Natural killer cell (primary cell): ENCODE data around the gene SLC25A29. TPM values are rescaled to one million over a fixed set of nuclear protein-coding genes. Genes with fewer than 3 reads are reported as not detected.

Experiments
- ATAC-seq, 3 donors: fragments of 150-1000 bp in 2 of 3; fragments of 200-7000 bp in 1 of 3; cut with Tn5 transposase; 1 replicate in 1 of 3; 2 replicates in 2 of 3; pipeline ENCODE4 v1.10.0; 2021; ENCODE audit warnings: mild to moderate bottlenecking in 2 of 3, moderate library complexity in 2 of 3
- DNase-seq, 2 donors: peaks; one replicate each; pipeline versions ENCODE4 v3.0.0 to v3.0.0-alpha.2; 2013 to 2021; ENCODE audit warnings: mixed read lengths in 1 of 2
- H3K27ac ChIP-seq: one replicate; pipeline ENCODE4 v1.5.1; 2013; ENCODE audit warnings: mild to moderate bottlenecking, low read length
- H3K27me3 ChIP-seq: one replicate; pipeline ENCODE4 v1.6.1; 2013; ENCODE audit warnings: low read length; ENCODE audit not compliant: control insufficient read depth, insufficient read depth
- H3K36me3 ChIP-seq: one replicate; pipeline ENCODE4 v1.6.1; 2013; ENCODE audit warnings: low read length; ENCODE audit not compliant: control insufficient read depth, insufficient read depth
- H3K4me1 ChIP-seq: one replicate; pipeline ENCODE4 v1.6.1; 2013; ENCODE audit warnings: low read length; ENCODE audit not compliant: control insufficient read depth, insufficient read depth
- H3K4me3 ChIP-seq: one replicate; pipeline ENCODE4 v1.5.1; 2013; ENCODE audit warnings: low read length
- H3K9me3 ChIP-seq: one replicate; pipeline ENCODE4 v1.6.1; 2013; ENCODE audit warnings: low read length; ENCODE audit not compliant: control insufficient read depth, insufficient read depth
- H3K27ac Mint-ChIP-seq, 2 donors: one replicate each; pipeline ENCODE4 v1.8.0; 2022; ENCODE audit warnings: mild to moderate bottlenecking in 2 of 2, mixed read lengths in 2 of 2, moderate library complexity in 1 of 2
- H3K27me3 Mint-ChIP-seq, 2 donors: one replicate each; pipeline ENCODE4 v1.8.0; 2022; ENCODE audit warnings: low read depth in 2 of 2, mixed read lengths in 2 of 2
- H3K36me3 Mint-ChIP-seq: one replicate; pipeline ENCODE4 v1.8.0; 2022; ENCODE audit warnings: mixed read lengths
- H3K4me1 Mint-ChIP-seq, 2 donors: one replicate each; pipeline ENCODE4 v1.8.0; 2022; ENCODE audit warnings: mixed read lengths in 2 of 2
- H3K4me3 Mint-ChIP-seq: one replicate; pipeline ENCODE4 v1.8.0; 2022; ENCODE audit warnings: mild to moderate bottlenecking, moderate library complexity, mixed read lengths
- H3K9me3 Mint-ChIP-seq, 2 donors: one replicate each; pipeline ENCODE4 v1.8.0; 2022; ENCODE audit warnings: mixed read lengths in 2 of 2
- CTCF ChIP-seq: fragments of 200-600 bp; IDR thresholded peaks from one replicate; pipeline ENCODE4 v1.8.0; 2022; ENCODE audit warnings: antibody characterized with exemption
- WGBS: methylation state at CpG from one replicate; pipeline ENCODE4 v1.1.7; 2013; ENCODE audit warnings: missing lambda C conversion rate; ENCODE audit not compliant: insufficient coverage; 5-methylcytosine and 5-hydroxymethylcytosine counted together
- intact Hi-C: fragments of 100-400 bp; cut with micrococcal nuclease; formaldehyde crosslinking; loops from one replicate; pipeline ENCODE4 v1.14.2; 2022
- total RNA-seq, 4 donors: library from RNA; stranded (reverse); fragments of 120-200 nt in 1 of 4; gene quantifications; one replicate each; pipeline versions ENCODE4 v1.2.3 to v1.2.4, GENCODE V29; 2013 to 2022

SLC25A29 gene
- total RNA-seq, 3 donors from 2014 or later (not counting 1 experiment from before 2014, with no cell fraction given), result 8.6 to 80.7 (median 69.3) TPM

- no peak overlapping the region for H3K27ac ChIP-seq
- Mint-ChIP-seq H3K27ac (no peak overlapping the region), H3K9me3 (no peaks in the 10 kb centered on the region), H3K4me1 (peaks cover 47 to 55% of the 10 kb centered on the region in 2 donors), H3K27me3 (no peaks in the 10 kb centered on the region), H3K4me3 (no peak overlapping the region), H3K36me3 (no peaks in the 10 kb centered on the region)
- DNase-seq (peak in 1 of 2 donors; percentile 58), ATAC-seq (peak in 1 of 3 donors; percentile 36)
- H3K27me3 ChIP-seq, result no peaks in the 10 kb centered on the region
- H3K36me3 ChIP-seq, result peaks cover 13% of the 10 kb centered on the region
- intact Hi-C loops, result loop anchor here (2.0 kb wide), 1 partner anchor 105 kb away; the partner anchor contains the start of gene WDR25
- peaks cover 4% of the 10 kb centered on the region for H3K4me1 ChIP-seq
- 97% methylated on average over 9 of the region's 10 CpGs for WGBS
- no peak overlapping the region for H3K4me3 ChIP-seq
- peak; percentile 23 for TF ChIP-seq CTCF
- H3K9me3 ChIP-seq, result no peaks in the 10 kb centered on the region
These were observed 34.9 kb downstream of the SLC25A29 start for GRCh38 chr14:100271247-100271939.

DNA sequence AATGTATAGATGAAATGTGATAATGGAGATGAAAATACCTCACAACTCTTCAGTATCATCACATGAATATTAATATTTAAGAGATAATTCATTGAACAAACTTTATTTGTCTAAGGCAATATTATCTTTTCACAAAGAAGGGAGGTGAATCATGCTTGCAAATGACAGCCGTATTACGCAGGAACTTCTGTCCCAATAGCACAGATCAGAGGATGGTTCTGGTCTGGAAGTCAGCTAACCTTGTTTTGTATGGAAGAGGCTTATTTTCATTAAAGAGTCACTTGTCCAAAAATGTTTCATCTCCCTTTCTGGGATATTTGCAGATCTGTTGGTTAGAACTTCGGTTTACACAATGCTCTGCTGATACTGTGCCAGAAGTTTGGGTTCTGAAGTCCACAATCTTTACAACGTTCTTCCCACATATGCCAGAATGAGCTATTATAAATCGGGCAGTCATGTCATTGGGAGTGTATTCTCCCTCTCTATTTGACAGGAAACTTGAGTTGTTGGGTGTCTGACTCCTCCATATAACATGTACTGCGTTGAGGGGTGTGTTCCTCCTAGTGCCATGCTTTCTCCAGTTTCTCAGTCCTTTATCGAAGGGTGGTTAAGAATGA, 37.5 kb downstream of the SLC25A29 start:
- DNase-seq (no peak), ATAC-seq (no peak)
- H3K27me3 ChIP-seq, result no peaks in the 10 kb centered on the region
- H3K36me3 Mint-ChIP-seq, result no peaks in the 10 kb centered on the region
- no peaks in the 10 kb centered on the region for H3K9me3 Mint-ChIP-seq
- H3K27me3 Mint-ChIP-seq, result no peaks in the 10 kb centered on the region
- no peak for TF ChIP-seq CTCF
- H3K4me3 Mint-ChIP-seq, result no peak overlapping the region
- no peaks in the 10 kb centered on the region for H3K9me3 ChIP-seq
- H3K36me3 ChIP-seq, result peaks cover 25% of the 10 kb centered on the region
- peaks cover 43 to 56% of the 10 kb centered on the region in 2 donors for H3K4me1 Mint-ChIP-seq
- WGBS, result 89% methylated on average over 5 of the region's 7 CpGs
- intact Hi-C loops, result no loop called here
- H3K4me1 ChIP-seq, result peaks cover 4% of the 10 kb centered on the region
- H3K27ac Mint-ChIP-seq, result peak overlapping the region; percentile 27 to 32
- H3K27ac ChIP-seq, result no peak overlapping the region
- no peak overlapping the region for H3K4me3 ChIP-seq

DNA sequence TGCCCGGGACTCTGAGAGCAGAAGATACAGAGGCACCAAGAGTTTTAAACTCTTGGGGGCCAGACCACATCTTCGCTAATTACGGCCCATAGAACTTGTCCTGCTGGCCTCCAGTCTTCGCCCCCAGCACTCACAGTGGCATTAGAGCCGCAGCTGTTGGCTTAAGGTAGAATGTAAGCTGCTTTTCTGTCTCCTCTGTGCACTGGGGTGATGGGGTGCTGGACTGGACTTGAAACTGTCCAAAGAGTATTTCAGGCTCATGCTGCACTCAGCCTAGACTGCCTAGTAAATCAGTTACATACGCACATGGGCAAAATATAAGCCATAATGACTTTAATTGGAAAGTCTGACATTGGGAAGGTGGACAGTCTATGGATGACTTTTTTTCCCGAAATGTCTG, 38.3 kb downstream of the SLC25A29 start:
- no peaks in the 10 kb centered on the region for H3K9me3 ChIP-seq
- peaks cover 31% of the 10 kb centered on the region for H3K36me3 ChIP-seq
- no peaks in the 10 kb centered on the region for H3K27me3 ChIP-seq
- H3K4me1 Mint-ChIP-seq, result peaks cover 48 to 62% of the 10 kb centered on the region in 2 donors
- no peak for ATAC-seq
- H3K27me3 Mint-ChIP-seq, result no peaks in the 10 kb centered on the region
- no peak for DNase-seq
- H3K9me3 Mint-ChIP-seq, result no peaks in the 10 kb centered on the region
- TF ChIP-seq CTCF, result no peak
- intact Hi-C loops, result no loop called here
- no peak overlapping the region for H3K4me3 Mint-ChIP-seq
- H3K27ac ChIP-seq, result no peak overlapping the region
- no peaks in the 10 kb centered on the region for H3K36me3 Mint-ChIP-seq
- H3K4me3 ChIP-seq, result no peak overlapping the region
- WGBS, result 97% methylated on average over 7 of the region's 7 CpGs
- peaks cover 4% of the 10 kb centered on the region for H3K4me1 ChIP-seq
- H3K27ac Mint-ChIP-seq, result peak overlapping the region; percentile 23 to 80
